Activated CD8-positive, alpha-beta memory T cell treated with anti-CD3 and anti-CD28 coated beads, Interleukin-2, amount 50 U/mL, for 4 hours (primary cell): Measurements from ENCODE around the gene FAM72B.
"Not testable (repeated sequence)": the region's sequence is repeated elsewhere in the genome, so short reads cannot be mapped to it uniquely, and the experiment has no call there.

Source experiments
- DNase-seq: peaks from one replicate; pipeline ENCODE4 v3.0.0-alpha.2; 2020

FAM72B gene

DNA sequence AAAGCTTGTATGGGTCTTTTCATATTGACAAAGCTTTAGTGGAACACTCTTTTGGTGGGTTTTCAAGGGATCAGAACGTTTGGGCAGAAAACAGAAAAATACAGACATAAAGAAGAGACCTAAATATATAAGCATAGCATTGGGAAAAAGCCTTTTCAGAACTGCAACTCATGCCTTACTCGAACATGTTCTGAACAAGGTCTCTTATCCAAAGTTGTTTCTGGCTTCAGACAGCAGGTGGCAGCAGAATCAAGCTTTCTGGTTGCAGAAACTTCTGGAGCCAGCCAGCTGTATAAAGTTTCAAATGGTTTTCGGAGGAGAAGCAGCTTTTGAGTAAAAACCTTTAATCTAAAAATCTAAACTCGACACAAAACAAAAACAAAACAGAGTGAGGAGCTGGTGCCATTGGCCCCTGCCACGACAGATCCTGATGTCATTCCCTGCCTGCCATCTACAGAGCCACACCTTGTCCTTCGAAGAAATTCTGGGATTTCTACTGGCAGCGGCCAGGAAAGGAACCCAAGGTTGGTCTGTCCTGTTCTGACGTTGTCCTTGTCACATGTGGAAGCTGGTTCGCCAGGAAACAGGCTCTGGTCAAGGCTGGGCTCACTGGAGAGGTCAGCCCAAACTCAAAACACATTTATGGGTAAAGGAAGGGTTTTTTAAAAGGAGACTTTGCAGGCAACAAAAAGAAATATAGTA, 35.5 kb downstream of the FAM72B start:
- DNase-seq: not testable (repeated sequence)

DNA sequence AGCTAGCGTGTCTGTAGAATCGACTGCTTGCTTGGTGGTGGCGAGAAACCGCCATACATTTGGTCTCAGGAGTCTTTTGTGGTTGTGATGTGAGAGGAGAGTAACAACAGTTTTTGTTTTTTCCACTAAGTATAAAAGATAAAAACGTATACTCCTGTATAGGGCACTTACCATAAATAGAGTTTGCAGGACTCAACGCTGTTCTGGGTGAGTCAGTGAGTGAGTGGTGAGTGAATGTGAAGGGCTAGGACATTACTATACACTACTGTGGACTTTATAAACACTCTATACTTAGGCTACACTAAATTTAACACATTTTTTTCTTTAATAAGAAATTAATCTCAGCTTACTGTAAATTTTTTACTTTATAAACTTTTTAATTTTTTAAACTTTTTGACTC, 43.7 kb downstream of the FAM72B start:
- not testable (repeated sequence) for DNase-seq

GRCh38 chr1:121131494-121131893, 52.6 kb downstream of the FAM72B start:
- DNase-seq: not testable (repeated sequence)

GRCh38 chr1:121118480-121118824, 65.7 kb downstream of the FAM72B start:
- DNase-seq: not testable (repeated sequence)
